Natural killer cell treated with Interleukin-12 subunit alpha and Interleukin-12 subunit beta and Interleukin-15 and Interleukin-18, amount 100 ng/mL, for 72 hours (primary cell): ENCODE data around the gene NAV2. TPM values are rescaled to one million over a fixed set of nuclear protein-coding genes. Genes with fewer than 3 reads are reported as not detected.

Experiments used
- ATAC-seq, 2 donors: fragments of 150-1000 bp; cut with Tn5 transposase in 1 of 2; sonication (Bioruptor Pico), chemical (Tn5 transposase) in 1 of 2; 2 replicates each; pipeline ENCODE4 v1.10.0; 2021
- DNase-seq: peaks from one replicate; pipeline ENCODE4 v3.0.0; 2022; ENCODE audit warnings: low spot score
- H3K27ac Mint-ChIP-seq, 2 donors: 1 replicate in 1 of 2; 2 replicates in 1 of 2; pipeline ENCODE4 v1.8.0; 2022; ENCODE audit warnings: mixed read lengths in 2 of 2, mild to moderate bottlenecking in 1 of 2, moderate library complexity in 1 of 2
- H3K27me3 Mint-ChIP-seq, 2 donors: 1 replicate in 1 of 2; 2 replicates in 1 of 2; pipeline ENCODE4 v1.8.0; 2022; ENCODE audit warnings: mixed read lengths in 2 of 2
- H3K36me3 Mint-ChIP-seq: one replicate; pipeline ENCODE4 v1.8.0; 2022; ENCODE audit warnings: mixed read lengths
- H3K4me1 Mint-ChIP-seq, 2 donors: 1 replicate in 1 of 2; 2 replicates in 1 of 2; pipeline ENCODE4 v1.8.0; 2022; ENCODE audit warnings: low read depth in 2 of 2, mixed read lengths in 2 of 2, mild to moderate bottlenecking in 1 of 2
- H3K4me3 Mint-ChIP-seq: one replicate; pipeline ENCODE4 v1.8.0; 2022; ENCODE audit warnings: mixed read lengths
- H3K9me3 Mint-ChIP-seq: 2 replicates; pipeline ENCODE4 v1.8.0; 2022; ENCODE audit warnings: mixed read lengths
- total RNA-seq, 2 donors: library from RNA; stranded (reverse); gene quantifications; one replicate each; pipeline ENCODE4 v1.2.3, GENCODE V29; 2022

Gene NAV2
- total RNA-seq, 2 donors from 2014 or later, result 0.31 to 0.67 TPM

DNA sequence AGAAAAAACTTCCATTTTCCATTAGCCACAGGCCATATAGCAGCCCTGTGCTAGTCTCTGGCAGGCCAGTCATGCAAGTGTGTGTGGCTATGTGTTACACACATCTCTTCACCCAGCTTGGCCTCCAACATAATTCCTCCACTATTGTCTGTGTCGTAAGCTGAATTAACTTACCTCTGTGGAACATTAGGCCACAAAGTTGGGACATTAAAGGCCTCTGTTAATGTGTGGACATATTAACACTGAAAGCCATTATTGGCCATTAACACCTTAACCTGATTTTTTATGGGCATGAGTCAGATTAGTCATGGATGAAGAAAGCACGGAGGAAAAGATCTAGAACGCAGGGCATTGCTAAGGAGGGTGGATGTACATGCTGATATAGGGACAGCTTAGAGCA, 347.5 kb downstream of the NAV2 start:
- H3K4me1 Mint-ChIP-seq, result no peaks in the 10 kb centered on the region
- H3K27ac Mint-ChIP-seq, result no peak overlapping the region
- H3K36me3 Mint-ChIP-seq, result no peaks in the 10 kb centered on the region
- ATAC-seq, result no peak
- no peak overlapping the region for H3K4me3 Mint-ChIP-seq
- no peak for DNase-seq
- peaks cover 0 to 6% of the 10 kb centered on the region in 2 donors for H3K27me3 Mint-ChIP-seq
- H3K9me3 Mint-ChIP-seq, result no peaks in the 10 kb centered on the region

DNA sequence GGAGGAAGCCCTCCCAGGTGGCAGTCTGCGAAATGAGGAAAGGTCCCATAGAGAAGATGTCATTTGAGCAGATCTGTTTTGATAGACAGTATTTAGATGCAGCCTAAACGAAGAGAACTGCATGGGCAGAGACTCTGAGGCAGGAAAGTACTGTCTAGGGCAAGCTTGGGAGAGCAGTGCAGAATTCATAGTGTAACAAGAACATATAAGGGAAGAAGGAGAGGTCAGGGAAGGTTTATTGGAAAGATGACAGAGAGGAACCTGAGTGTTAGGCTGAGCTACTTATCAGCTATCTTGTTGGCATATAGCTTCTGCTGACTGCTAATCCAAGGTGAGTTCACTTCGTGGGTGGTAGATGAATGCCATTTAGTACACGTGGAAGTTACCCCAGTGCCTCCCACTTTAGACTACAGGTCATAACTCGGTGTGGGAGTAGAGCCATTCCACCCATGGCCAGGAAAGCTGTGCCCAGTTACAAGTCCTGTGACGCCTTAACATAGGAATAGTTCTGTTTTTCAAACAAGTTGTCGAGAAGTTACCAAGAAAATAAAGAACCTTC, 348.1 kb downstream of the NAV2 start:
- H3K36me3 Mint-ChIP-seq, result no peaks in the 10 kb centered on the region
- no peaks in the 10 kb centered on the region for H3K4me1 Mint-ChIP-seq
- no peak overlapping the region for H3K4me3 Mint-ChIP-seq
- ATAC-seq (no peak), DNase-seq (no peak)
- H3K27me3 Mint-ChIP-seq, result peaks cover under 1 to 6% of the 10 kb centered on the region in 2 donors
- H3K9me3 Mint-ChIP-seq, result no peaks in the 10 kb centered on the region
- H3K27ac Mint-ChIP-seq, result no peak overlapping the region

DNA sequence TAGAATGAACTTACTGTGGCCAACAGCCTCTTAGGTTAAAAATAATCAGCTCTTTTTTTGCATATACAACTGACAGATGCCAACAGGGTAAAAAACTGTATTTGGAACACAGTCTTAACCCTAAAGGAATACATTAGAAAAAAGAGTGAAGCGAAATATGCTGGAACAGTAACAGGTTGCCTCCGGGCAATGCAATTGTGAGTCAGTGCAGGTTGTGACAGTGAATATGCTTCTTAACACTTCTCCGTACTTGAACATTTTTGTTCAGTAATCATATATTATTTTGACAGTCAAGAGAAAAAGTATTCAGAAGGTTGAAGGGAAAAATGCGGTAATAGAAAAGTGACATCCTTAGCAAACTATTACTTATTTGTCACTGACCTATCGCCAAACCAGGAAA, 349.1 kb downstream of the NAV2 start:
- Mint-ChIP-seq H3K27me3 (peaks cover 8 to 11% of the 10 kb centered on the region in 2 donors), H3K9me3 (no peaks in the 10 kb centered on the region), H3K36me3 (no peaks in the 10 kb centered on the region), H3K4me1 (no peaks in the 10 kb centered on the region), H3K27ac (no peak overlapping the region), H3K4me3 (no peak overlapping the region)
- DNase-seq, result no peak
- no peak for ATAC-seq

DNA sequence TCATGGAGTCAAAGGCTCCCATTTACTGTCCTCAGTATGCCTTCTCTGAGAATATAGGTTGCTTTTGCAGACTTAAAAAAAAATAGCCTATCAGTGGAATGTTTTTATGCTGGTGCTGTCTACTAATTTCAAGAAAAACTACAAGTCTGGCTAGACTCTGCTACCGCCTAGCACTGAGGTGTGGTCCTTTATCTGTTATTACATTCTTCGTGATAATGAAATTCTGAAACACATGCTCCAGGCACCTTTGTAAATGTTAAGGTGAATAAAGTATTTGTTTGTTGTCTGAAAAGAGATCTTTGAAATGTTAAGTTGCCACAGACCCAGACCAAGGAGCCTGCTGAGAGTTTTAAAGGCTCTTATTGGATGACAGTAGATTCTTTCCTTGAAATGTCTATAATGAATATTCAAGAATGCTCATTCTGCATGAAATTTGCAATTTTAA, 352.3 kb downstream of the NAV2 start:
- no peak overlapping the region for H3K27ac Mint-ChIP-seq
- no peaks in the 10 kb centered on the region for H3K36me3 Mint-ChIP-seq
- no peaks in the 10 kb centered on the region for H3K4me1 Mint-ChIP-seq
- DNase-seq, result no peak
- H3K27me3 Mint-ChIP-seq, result peaks cover 11 to 12% of the 10 kb centered on the region in 2 donors
- H3K4me3 Mint-ChIP-seq, result no peak overlapping the region
- ATAC-seq, result no peak
- H3K9me3 Mint-ChIP-seq, result no peaks in the 10 kb centered on the region

DNA sequence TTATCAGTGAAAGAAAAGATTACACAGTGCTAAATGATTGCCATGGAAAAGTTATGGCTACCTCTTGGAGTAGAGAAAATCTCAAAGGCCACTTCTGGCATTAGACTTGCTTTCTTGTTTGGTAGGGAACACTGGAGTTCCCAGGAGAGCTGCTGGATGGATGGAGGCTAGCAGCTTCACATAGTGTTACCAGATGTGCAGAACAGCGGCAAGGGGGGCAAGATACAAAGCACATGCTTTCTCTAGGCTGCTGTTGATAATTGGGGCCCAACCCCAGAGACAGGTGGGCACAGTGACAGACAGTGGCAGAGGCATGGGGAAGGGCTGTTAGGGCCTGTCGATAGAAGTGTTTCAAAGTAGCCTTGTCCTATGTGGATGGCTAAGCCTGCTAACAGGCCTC, 352.8 kb downstream of the NAV2 start:
- no peak for ATAC-seq
- Mint-ChIP-seq H3K36me3 (no peaks in the 10 kb centered on the region), H3K27me3 (peaks cover 10 to 11% of the 10 kb centered on the region in 2 donors)

DNA sequence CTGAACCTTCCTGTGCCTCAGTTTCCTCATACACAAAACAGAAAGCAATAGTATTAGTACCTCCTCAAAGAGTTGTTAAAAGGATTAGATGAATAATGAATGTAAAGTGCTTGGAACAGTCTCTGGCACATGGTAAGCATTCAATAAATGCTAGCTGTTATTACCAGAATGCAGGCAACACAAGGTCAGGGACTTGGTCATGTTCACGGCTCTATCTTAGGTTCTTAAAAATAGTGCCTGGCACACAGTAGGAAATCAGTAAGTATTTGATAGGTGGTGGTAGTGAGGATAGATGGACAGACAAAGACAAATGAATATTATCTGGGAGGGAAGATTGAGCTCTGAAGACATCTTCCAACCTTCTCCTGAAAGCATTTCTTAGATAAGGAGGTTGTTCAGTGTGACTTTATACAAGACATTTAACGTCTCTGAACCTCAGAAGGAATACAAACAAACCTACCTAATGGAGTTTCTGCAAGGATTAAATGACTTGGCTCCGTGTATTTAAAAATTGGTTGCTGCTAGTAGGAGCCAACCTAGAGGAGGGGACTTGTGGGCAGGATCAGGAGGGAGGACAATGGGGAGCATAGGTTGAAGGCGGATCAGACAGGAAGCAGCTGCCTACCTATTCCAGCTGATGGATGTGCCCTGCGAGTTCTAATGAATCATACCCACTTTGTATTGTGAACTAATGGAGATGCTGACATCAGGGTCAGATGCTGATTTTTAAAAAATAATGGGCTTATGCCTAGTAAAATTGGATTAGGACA, 353.6 kb downstream of the NAV2 start:
- Mint-ChIP-seq H3K4me1 (no peaks in the 10 kb centered on the region), H3K27me3 (peaks cover 7 to 11% of the 10 kb centered on the region in 2 donors), H3K4me3 (no peak overlapping the region), H3K36me3 (no peaks in the 10 kb centered on the region), H3K27ac (no peak overlapping the region), H3K9me3 (no peaks in the 10 kb centered on the region)
- DNase-seq (no peak), ATAC-seq (no peak)

More for the DNA sequence above, 352.8 kb downstream of the NAV2 start:
- Mint-ChIP-seq H3K9me3 (no peaks in the 10 kb centered on the region), H3K4me1 (no peaks in the 10 kb centered on the region), H3K4me3 (no peak overlapping the region), H3K27ac (no peak overlapping the region)
- no peak for DNase-seq

DNA sequence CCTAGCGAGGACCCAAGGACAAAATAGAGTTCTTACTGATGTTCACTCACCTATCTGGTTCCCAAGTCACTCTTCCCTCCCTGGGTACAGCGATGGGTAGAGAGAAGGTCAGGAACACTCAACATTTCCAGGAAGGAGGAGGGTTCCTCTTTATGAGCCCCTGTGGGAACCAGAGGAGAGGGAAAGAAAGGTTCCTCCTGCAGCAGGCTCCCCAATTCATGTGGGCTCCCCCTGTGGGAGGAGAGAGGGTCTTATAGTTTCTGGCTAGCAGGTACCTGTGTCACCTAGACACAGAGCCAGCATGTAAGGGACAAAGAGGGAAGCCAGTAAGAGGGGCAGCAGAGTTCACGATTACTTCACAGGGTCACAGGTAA, 354.1 kb downstream of the NAV2 start:
- no peak for ATAC-seq

DNA sequence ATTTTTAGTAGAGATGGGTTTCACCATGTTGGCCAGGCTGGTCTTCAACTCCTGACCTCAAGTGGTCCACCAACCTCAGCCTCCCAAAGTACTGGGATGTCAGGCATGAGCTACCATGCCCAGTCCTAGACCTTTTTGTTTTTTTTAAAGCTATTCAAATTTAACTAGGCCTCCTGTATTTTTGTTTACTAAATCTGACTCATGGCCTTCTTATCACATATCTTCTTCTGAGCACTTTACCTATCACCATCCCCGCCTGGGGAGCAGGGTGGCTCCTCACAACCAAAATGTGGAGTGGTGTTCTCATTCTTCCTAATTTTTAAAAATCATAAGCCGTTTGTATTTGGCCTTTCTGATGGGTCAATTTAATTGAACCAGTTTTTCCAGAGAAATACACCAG, 355.0 kb downstream of the NAV2 start:
- ATAC-seq (no peak), DNase-seq (no peak)
- H3K4me1 Mint-ChIP-seq, result no peaks in the 10 kb centered on the region
- H3K27me3 Mint-ChIP-seq, result peaks cover 7 to 11% of the 10 kb centered on the region in 2 donors
- H3K4me3 Mint-ChIP-seq, result no peak overlapping the region
- no peak overlapping the region for H3K27ac Mint-ChIP-seq
- H3K36me3 Mint-ChIP-seq, result no peaks in the 10 kb centered on the region
- H3K9me3 Mint-ChIP-seq, result no peaks in the 10 kb centered on the region

More for the DNA sequence above, 354.1 kb downstream of the NAV2 start:
- H3K27ac Mint-ChIP-seq, result no peak overlapping the region
- H3K4me1 Mint-ChIP-seq, result no peaks in the 10 kb centered on the region
- H3K36me3 Mint-ChIP-seq, result no peaks in the 10 kb centered on the region
- no peak for DNase-seq
- no peak overlapping the region for H3K4me3 Mint-ChIP-seq
- peaks cover 7 to 11% of the 10 kb centered on the region in 2 donors for H3K27me3 Mint-ChIP-seq
- H3K9me3 Mint-ChIP-seq, result no peaks in the 10 kb centered on the region

DNA sequence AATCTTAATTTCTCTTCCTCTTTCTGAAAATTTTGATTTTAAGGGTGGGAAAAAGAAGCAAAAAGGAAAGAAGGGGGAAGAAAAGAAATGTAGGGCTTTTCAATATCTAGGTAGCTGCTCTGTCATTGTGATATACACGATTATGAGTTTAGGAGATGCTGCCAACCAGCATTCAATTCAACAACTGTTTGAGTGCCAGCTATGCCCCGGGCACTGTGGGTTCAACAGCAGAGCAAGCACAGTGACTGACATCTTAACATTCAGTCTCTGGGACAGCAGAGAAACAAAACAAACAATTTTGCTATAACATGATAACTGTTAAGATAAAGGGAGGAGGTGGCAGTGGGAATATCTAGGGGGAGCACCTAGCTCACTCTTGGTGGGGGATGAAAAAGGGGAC, 356.1 kb downstream of the NAV2 start:
- Mint-ChIP-seq H3K9me3 (no peaks in the 10 kb centered on the region), H3K4me1 (no peaks in the 10 kb centered on the region), H3K27ac (no peak overlapping the region), H3K36me3 (no peaks in the 10 kb centered on the region), H3K27me3 (peaks cover 8 to 14% of the 10 kb centered on the region in 2 donors), H3K4me3 (no peak overlapping the region)
- DNase-seq (no peak), ATAC-seq (no peak)

DNA sequence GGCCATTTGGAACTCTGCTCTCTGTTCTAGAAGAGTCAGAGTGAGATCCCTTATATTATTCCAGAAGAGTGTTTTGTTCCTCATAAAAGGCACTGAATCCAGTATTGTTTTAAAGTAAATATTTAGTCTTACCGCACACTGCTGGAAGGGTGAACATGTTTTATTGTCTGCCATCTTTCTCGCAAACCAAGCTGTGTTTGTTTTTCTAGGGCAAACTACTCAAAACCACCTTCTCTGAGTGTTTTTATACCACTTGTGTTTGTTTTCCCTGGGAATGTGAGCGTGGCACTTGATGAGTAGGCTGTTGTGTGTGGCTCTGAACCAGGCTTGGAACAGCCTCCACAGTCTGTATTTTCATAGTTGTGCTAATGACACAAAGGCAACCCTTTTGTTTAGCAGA, 357.8 kb downstream of the NAV2 start:
- Mint-ChIP-seq H3K9me3 (no peaks in the 10 kb centered on the region), H3K4me1 (no peaks in the 10 kb centered on the region), H3K27ac (no peak overlapping the region), H3K4me3 (no peak overlapping the region), H3K27me3 (peaks cover 14 to 28% of the 10 kb centered on the region in 2 donors), H3K36me3 (no peaks in the 10 kb centered on the region)
- ATAC-seq, result no peak
- DNase-seq, result no peak

DNA sequence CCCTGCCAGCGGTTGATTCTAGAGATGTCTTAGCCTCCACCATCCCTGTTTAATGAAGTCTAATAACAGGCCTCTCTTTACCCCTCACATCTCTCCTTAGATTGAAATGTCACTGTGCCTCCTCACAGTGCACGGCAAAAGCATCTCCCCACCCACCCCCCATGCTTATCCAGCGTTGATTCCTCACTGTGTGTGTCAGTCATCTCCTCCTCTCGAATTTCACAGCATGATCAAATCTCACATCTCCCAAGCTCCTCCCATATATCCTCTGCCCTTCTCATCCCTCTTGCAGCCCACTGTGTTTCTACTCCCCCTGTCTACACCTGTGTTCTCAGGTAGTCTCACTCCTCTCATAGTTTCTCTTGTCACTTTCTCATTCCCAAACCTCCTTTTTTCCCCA, 363.0 kb downstream of the NAV2 start:
- ATAC-seq, result no peak
- Mint-ChIP-seq H3K9me3 (no peaks in the 10 kb centered on the region), H3K4me3 (no peak overlapping the region), H3K27ac (no peak overlapping the region), H3K4me1 (no peaks in the 10 kb centered on the region), H3K36me3 (no peaks in the 10 kb centered on the region), H3K27me3 (peaks cover 23 to 45% of the 10 kb centered on the region in 2 donors)
- DNase-seq, result no peak

DNA sequence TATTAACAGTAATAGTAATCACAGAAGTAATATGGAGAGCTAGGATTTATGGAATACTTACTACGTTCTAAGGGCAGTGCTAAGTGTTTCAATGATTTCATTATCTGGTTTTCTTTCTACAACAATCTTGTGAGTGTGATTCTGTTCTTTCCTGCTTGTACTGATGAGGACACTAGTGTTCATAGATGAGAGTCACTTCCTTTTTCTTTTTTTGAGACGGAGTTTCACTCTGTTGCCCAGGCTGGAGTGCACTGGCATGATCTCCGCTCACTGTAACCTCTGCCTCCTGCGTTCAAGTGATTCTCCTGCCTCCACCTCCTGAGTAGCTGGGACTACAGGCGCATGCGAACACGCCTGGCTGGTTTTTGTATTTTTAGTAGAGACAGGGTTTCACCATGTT, 366.2 kb downstream of the NAV2 start:
- ATAC-seq (no peak), DNase-seq (no peak)
- peaks cover 0 to 5% of the 10 kb centered on the region in 2 donors for H3K4me1 Mint-ChIP-seq
- H3K36me3 Mint-ChIP-seq, result no peaks in the 10 kb centered on the region
- H3K27me3 Mint-ChIP-seq, result peaks cover 29 to 40% of the 10 kb centered on the region in 2 donors
- H3K9me3 Mint-ChIP-seq, result no peaks in the 10 kb centered on the region
- H3K4me3 Mint-ChIP-seq, result no peak overlapping the region
- H3K27ac Mint-ChIP-seq, result no peak overlapping the region

DNA sequence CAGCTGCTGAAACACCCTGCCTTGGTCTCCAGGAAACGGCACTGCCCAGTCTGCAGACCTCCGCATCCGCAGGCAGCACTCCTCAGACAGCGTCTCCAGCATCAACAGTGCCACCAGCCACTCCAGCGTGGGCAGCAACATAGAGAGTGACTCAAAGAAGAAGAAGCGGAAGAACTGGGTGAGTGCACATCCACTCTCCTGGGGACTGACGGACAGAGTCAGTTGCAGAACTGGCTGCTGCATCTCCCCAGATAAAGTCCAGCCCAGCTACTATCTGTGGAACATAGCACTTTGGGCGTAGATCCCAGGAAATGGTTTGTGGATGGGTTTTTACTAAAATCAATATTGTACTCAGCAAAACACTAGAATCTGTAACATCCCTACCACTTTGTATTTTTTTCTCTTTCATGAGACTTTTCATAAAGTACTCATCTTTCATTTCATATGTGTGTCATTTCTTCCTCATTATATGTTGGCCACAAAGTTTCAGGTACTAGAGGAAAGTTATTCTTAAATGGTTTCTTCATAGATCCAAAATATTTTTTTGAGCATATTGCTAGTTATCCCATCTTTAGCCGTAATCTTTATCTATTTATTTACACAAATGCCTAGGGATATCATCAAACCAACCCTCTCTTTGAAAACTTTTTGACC, 367.5 kb downstream of the NAV2 start:
- no peak for ATAC-seq
- no peak overlapping the region for H3K4me3 Mint-ChIP-seq
- H3K27me3 Mint-ChIP-seq, result peaks cover 24 to 30% of the 10 kb centered on the region in 2 donors
- H3K4me1 Mint-ChIP-seq, result peaks cover 0 to 6% of the 10 kb centered on the region in 2 donors
- DNase-seq, result no peak
- no peak overlapping the region for H3K27ac Mint-ChIP-seq
- H3K9me3 Mint-ChIP-seq, result no peaks in the 10 kb centered on the region
- no peaks in the 10 kb centered on the region for H3K36me3 Mint-ChIP-seq

DNA sequence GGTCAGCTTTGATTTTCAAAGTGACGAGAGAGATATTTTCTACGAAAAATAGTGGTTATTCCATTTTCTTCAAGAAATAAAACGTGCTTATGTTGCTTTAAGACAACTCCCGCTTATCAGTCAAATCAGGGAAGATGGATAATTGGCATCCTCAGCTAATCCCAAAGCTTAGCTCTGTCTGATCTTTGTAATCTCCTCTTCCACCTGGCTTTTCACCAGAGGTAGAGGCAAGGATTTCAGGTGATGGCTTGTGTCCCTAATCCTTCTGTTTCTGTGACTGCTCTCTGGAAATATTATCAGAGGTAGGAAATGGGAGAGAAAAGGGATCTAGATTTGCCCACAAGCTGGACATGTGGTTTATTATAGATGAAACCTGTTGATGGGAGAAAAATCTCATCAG, 368.7 kb downstream of the NAV2 start:
- Mint-ChIP-seq H3K9me3 (no peaks in the 10 kb centered on the region), H3K27me3 (peaks cover 20 to 22% of the 10 kb centered on the region in 2 donors), H3K36me3 (no peaks in the 10 kb centered on the region), H3K4me3 (no peak overlapping the region), H3K4me1 (peaks cover 2 to 6% of the 10 kb centered on the region in 2 donors), H3K27ac (no peak overlapping the region)
- DNase-seq (no peak), ATAC-seq (no peak)
